Vagina (tissue), 2 donors: ENCODE measurements around the gene P2RX6.

Experiments used
- CTCF ChIP-seq, 3 experiments: fragments of 450-650 bp in 2 of 3; fragments of 200-600 bp in 1 of 3; sonication (generic) in 1 of 3; IDR thresholded peaks; one replicate each; pipeline ENCODE4 v1.5.1; 2017 to 2019; ENCODE audit warnings: antibody characterized with exemption in 3 of 3, mild to moderate bottlenecking in 2 of 3, moderate library complexity in 2 of 3
- POLR2A ChIP-seq, 2 donors: fragments of 450-650 bp; IDR thresholded peaks; one replicate each; pipeline ENCODE4 v1.6.1; 2017; ENCODE audit warnings: antibody characterized with exemption in 2 of 2, mild to moderate bottlenecking in 2 of 2, moderate library complexity in 2 of 2
- POLR2AphosphoS5 ChIP-seq, 2 donors: sonication (generic); formaldehyde crosslinking; IDR thresholded peaks; one replicate each; pipeline ENCODE4 v1.9.0; 2017; ENCODE audit warnings: antibody characterized with exemption in 2 of 2, mild to moderate bottlenecking in 2 of 2, low read depth in 1 of 2; ENCODE audit not compliant: insufficient read depth in 1 of 2

- TF ChIP-seq POLR2A (IDR thresholded peaks at IDR 0.05) (no peak), CTCF (IDR thresholded peaks at IDR 0.05) (no peak), POLR2AphosphoS5 (IDR thresholded peaks at IDR 0.05; ENCODE audit: insufficient read depth in 1 of 2, low read depth in 1 of 2) (no peak)
Measured at GRCh38 chr22:21042978-21043859, 28.3 kb downstream of the P2RX6 start.
